ENCODE results near the gene UBE2V1. TPM values are rescaled to one million over a fixed set of nuclear protein-coding genes. Genes with fewer than 3 reads are reported as not detected.
"Not testable (repeated sequence)": the region's sequence is repeated elsewhere in the genome, so short reads cannot be mapped to it uniquely, and the experiment has no call there.

The UBE2V1 gene
- 109 and 112 TPM in 2 replicates for total RNA-seq

DNA sequence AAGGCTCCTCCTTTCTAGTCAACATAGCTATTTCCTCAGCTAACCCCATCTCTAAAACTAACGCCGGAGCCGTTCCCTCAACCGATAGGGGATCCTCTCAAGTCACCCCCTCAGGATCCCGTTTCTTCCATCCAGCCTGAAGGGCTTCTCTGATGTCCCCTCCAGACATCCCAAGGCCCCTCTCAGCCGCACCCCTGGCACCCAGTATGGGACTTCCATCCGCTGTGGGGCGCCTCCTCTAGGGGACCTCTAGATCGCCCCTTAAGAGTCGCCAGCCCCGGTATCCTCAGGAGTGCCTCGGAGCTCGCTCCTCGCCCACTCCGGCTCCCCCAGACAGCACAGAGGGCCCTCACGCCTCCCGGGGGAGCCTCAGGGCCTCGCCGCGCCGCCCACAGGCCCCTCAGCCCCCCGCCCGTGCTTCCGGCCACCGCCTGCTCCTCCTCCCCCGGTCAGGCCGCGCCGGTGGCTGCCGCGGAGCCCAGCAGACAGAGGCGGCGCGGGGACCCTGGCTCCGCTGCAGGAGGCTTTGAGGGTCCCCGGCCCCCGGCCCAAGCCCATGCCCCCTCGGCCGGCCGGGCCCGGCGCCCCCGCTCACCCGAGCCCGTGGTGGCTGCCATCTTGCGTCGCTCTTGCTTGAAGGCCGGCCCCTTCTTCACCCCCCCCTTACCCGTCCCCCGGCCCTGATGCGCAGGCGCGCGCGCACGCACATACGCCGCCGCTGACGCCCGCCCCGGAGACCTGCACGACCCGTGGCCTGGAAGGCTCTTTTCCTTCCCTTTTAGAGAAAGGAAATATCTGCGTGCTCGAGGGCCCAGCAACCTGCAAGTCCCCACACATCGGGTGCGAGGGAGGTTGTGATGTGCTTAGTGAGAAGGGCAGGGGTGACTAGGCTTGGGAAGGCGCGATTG, at the start of gene UBE2V1:
Gene UBE2V1, minus strand, starts transcription at position 639 of the 908 bp plus-strand sequence. Its CDS starts 22 bp downstream, at position 617.
- DNase-seq (ENCODE audit: low read depth): no peak
- H3K4me3 ChIP-seq (ENCODE audit: low read depth, low read length): peak within 1 kb of the TSS; percentile 88
- TF ChIP-seq, protein P1, sequence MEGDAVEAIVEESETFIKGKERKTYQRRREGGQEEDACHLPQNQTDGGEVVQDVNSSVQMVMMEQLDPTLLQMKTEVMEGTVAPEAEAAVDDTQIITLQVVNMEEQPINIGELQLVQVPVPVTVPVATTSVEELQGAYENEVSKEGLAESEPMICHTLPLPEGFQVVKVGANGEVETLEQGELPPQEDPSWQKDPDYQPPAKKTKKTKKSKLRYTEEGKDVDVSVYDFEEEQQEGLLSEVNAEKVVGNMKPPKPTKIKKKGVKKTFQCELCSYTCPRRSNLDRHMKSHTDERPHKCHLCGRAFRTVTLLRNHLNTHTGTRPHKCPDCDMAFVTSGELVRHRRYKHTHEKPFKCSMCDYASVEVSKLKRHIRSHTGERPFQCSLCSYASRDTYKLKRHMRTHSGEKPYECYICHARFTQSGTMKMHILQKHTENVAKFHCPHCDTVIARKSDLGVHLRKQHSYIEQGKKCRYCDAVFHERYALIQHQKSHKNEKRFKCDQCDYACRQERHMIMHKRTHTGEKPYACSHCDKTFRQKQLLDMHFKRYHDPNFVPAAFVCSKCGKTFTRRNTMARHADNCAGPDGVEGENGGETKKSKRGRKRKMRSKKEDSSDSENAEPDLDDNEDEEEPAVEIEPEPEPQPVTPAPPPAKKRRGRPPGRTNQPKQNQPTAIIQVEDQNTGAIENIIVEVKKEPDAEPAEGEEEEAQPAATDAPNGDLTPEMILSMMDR (conservative IDR thresholded peaks at IDR 0.05; ENCODE audit: low read depth, low read length): peak; percentile 43

DNA sequence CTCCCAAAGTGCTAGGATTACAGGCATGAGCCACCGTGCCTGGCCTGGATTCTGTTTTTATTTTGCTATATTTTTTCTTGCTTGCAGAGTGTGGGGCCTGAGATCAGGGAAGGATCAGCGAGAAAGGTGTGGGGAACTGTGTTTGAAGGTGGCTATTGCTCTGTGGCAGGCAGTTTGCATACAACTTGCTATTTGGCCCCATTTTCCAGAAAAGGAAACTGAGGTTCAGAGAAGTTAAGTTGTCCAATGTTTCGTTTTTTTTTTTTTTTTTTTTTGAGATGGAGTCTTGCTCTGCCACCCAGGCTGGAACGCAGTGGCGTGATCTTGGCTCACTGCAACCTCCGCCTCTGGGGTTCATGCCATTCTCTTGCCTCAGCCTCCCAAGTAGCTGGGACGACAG, 48.5 kb upstream of the UBE2V1 start:
- H3K4me3 ChIP-seq (ENCODE audit: low read depth, low read length); DNase-seq (ENCODE audit: low read depth): not testable (repeated sequence)

DNA sequence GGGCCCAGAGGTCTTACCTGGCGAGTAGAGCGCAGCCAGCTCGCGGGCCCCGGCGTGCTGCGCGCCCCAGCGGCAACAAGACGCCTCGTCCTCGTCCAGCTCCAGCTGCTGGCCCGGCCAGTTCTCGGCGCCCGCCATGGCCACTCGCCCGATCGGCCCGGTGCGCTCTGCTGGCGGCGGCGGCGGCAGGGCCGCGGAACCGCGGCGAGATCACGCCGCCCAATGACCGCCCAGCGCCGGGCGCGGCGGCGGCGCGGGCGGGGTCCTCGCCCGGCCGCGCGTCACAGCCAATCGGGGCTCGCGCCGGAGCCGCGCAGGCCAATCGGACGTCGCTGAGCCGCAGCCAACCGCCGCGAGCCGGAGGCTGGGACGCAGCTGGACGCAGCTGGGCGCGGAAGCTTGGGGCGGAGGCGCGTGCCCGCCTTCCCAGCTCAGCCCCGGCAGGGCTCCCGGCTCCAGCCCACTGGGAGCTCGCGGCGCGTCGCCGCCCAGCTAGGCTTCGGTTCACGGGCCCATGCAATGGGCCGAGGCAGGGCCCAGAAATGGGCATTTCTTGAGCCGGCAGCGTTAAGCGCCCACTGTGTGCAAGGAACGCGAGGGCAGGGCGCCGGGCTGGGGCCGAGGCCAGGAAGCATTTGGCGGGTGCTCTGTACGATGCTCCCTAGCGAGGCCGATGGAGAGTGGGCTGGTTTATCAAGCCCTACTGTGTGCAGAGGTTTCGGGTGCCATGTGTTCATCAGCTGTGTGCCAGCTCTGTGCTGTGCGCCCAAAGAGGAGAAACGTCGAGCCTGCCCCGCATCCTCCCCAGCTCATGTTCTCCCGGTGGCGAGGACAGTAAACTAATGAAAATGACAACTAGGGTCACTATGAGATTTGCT, 40.8 kb upstream of the UBE2V1 start, which contains the start of gene PEDS1:
Gene PEDS1, minus strand, starts transcription at position 224 of the 878 bp plus-strand sequence. Its CDS starts 86 bp downstream, at position 138.
- TF ChIP-seq, protein P1 (conservative IDR thresholded peaks at IDR 0.05; ENCODE audit: low read depth, low read length): no peak
- DNase-seq (ENCODE audit: low read depth): no peak
- peak within 1 kb of the TSS; percentile 78 for H3K4me3 ChIP-seq (ENCODE audit: low read depth, low read length)

DNA sequence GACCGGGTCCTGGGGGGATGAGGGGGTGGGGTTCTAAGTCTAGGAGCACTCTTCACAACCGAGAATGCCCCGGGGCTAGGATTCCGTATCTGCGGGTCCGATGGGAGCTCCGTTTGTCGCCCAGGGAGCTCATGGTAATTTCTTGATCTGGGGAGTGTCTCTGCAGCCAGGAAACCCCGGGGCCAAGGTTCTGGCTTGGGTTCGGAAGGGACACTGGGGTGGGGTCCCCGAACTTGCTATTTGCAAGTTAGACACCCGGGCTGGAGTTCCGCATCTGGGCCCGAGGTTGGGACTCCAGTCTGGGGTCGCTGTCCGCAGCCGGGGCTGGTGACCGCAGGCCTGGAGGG, 40.2 kb upstream of the UBE2V1 start:
- peak overlapping the region; percentile 78 for H3K4me3 ChIP-seq (ENCODE audit: low read depth, low read length)
- DNase-seq (ENCODE audit: low read depth): no peak

DNA sequence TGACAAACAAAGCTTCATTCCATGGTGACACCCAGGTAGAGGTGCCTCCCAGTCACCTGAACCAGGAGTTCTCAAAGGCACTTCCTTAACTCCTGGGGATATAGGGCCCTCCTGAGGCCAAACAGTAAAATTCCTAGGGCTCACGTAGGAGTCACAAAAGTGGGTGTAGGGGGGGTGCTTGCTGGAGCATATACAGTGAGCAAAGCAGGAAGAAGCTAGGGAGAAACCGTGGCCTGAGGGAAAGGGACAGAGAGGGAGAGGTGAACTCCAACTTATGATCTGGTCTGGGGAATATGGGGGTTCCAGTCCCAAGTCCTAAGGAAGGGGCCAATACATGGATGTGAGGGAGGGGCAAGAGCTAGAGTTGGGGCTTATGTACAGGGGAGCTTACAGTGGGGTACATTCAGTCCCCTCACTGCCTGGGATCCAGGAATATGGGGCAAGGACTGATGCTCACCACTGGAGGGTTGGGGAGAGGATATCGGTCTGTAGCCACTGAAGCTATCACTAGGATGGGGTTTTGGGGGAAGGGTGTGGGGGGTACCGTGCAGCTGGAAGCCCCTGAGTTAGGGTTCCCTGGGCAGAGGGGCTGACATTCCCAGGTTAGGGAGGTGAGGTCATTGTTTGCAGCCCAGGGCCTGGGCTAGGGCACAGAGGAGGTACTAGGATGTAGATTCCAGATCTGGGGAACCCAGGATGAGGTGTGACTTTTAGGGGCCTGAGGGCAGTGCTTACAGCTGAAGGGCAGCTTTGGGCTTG, 39.6 kb upstream of the UBE2V1 start:
- peak; percentile 29 for DNase-seq (ENCODE audit: low read depth)
- H3K4me3 ChIP-seq (ENCODE audit: low read depth, low read length): peak overlapping the region; percentile 78
- TF ChIP-seq, protein P1 (conservative IDR thresholded peaks at IDR 0.05; ENCODE audit: low read depth, low read length): peak; percentile 44

More for the DNA sequence above, 40.2 kb upstream of the UBE2V1 start:
- TF ChIP-seq, protein P1 (conservative IDR thresholded peaks at IDR 0.05; ENCODE audit: low read depth, low read length): no peak

DNA sequence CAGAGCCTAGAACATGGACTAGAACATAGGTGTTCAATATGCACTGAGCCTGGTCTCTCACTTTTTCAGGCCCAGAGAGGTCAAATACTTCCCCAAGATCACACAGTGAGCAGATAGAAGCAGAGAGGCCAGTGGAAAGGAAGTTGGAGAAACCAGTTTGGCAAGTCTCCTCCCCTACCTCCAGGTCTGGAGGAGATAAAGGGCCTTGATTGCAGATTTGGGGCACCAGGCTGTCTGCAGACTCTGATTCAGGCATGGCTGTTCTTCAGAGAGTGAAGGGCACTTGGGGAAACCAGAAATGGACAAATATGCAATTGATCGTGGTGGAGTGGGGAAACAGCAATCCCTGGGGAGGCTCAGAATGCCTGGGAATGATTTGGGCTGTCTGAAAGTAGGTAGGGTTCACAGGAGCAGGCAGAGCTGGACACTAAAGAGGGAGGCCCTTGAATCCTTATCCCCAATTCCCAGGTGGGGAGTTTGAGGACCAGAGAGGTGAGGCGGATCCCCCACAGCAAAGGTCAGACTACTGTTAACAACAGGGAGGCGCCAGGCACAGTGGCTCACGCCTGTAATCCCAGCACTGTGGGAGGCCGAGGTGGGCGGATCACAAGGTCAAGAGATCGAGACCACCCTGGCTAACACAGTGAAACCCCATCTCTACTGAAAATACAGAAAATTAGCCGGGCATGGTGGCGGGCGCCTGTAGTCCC, 38.2 kb upstream of the UBE2V1 start:
- TF ChIP-seq, protein P1 (conservative IDR thresholded peaks at IDR 0.05; ENCODE audit: low read depth, low read length): no peak
- DNase-seq (ENCODE audit: low read depth): no peak
- no peak overlapping the region for H3K4me3 ChIP-seq (ENCODE audit: low read depth, low read length)
